SK-N-SH treated with all-trans-retinoic acid at 6 μM for 48 hours (cell line): ENCODE data around the gene NXPH2.

Experiments
- ATAC-seq: fragments of 200-7000 bp; cut with Tn5 transposase; 3 replicates; pipeline ENCODE4 v1.9.1; 2020; ENCODE audit warnings: mild to moderate bottlenecking, moderate library complexity
- ARNTL ChIP-seq: fragments of 450-650 bp; formaldehyde crosslinking; IDR thresholded peaks from 2 replicates; pipeline ENCODE4 v1.5.0; 2020; ENCODE audit warnings: low read depth, mild to moderate bottlenecking, moderate library complexity, borderline replicate concordance
- BACH2 ChIP-seq: fragments of 250-450 bp; sonication (Bioruptor Pico); IDR thresholded peaks from 2 replicates; pipeline ENCODE4 v1.9.0; 2021; ENCODE audit warnings: mild to moderate bottlenecking, borderline replicate concordance
- CREB5 ChIP-seq: fragments of 250-450 bp; sonication (Bioruptor Pico); IDR thresholded peaks from 2 replicates; pipeline ENCODE4 v1.5.1; 2020; ENCODE audit warnings: low read depth, mild to moderate bottlenecking, moderate library complexity
- CSDC2 ChIP-seq: fragments of 250-450 bp; sonication (Bioruptor Pico); IDR thresholded peaks from 2 replicates; pipeline ENCODE4 v1.5.0; 2020; ENCODE audit warnings: mild to moderate bottlenecking, moderate library complexity
- CSRNP3 ChIP-seq: fragments of 250-450 bp; sonication (Bioruptor Pico); IDR thresholded peaks from 2 replicates; pipeline ENCODE4 v1.5.1; 2021; ENCODE audit warnings: mild to moderate bottlenecking, moderate library complexity
- ESRRG ChIP-seq: fragments of 250-450 bp; sonication (Bioruptor Pico); IDR thresholded peaks from 2 replicates; pipeline ENCODE4 v1.6.1; 2021; ENCODE audit warnings: mild to moderate bottlenecking
- GLIS3 ChIP-seq: fragments of 250-450 bp; sonication (Bioruptor Pico); IDR thresholded peaks from 2 replicates; pipeline ENCODE4 v1.5.0; 2020; ENCODE audit warnings: mild to moderate bottlenecking, moderate library complexity
- ISL1 ChIP-seq: fragments of 250-450 bp; sonication (Bioruptor Pico); IDR thresholded peaks from 2 replicates; pipeline ENCODE4 v2.1.2; 2022; ENCODE audit warnings: mild to moderate bottlenecking, moderate library complexity
- PATZ1 ChIP-seq: fragments of 250-450 bp; sonication (Bioruptor Pico); IDR thresholded peaks from 2 replicates; pipeline ENCODE4 v1.8.0; 2020; ENCODE audit warnings: mild to moderate bottlenecking, moderate library complexity, borderline replicate concordance
- PPARA ChIP-seq: fragments of 250-450 bp; sonication (Bioruptor Pico); IDR thresholded peaks from 2 replicates; pipeline ENCODE4 v1.5.0; 2020; ENCODE audit warnings: mild to moderate bottlenecking, borderline replicate concordance
- RARB ChIP-seq: fragments of 250-450 bp; sonication (Bioruptor Pico); IDR thresholded peaks from 2 replicates; pipeline ENCODE4 v1.8.0; 2021; ENCODE audit warnings: mild to moderate bottlenecking, moderate library complexity
- SNAI2 ChIP-seq: fragments of 250-450 bp; sonication (Bioruptor Pico); IDR thresholded peaks from 2 replicates; pipeline ENCODE4 v1.5.0; 2020; ENCODE audit warnings: mild to moderate bottlenecking, moderate library complexity
- TCF4 ChIP-seq: fragments of 250-450 bp; sonication (Bioruptor Pico); IDR thresholded peaks from 2 replicates; pipeline ENCODE4 v1.8.0; 2021; ENCODE audit warnings: mild to moderate bottlenecking, moderate library complexity, borderline replicate concordance
- TSHZ2 ChIP-seq: fragments of 250-450 bp; sonication (Bioruptor Pico); IDR thresholded peaks from 2 replicates; pipeline ENCODE4 v1.5.0; 2020; ENCODE audit warnings: mild to moderate bottlenecking, moderate library complexity
- ZC3H10 ChIP-seq: fragments of 250-450 bp; sonication (Bioruptor Pico); IDR thresholded peaks from 2 replicates; pipeline ENCODE4 v1.5.1; 2021; ENCODE audit warnings: mild to moderate bottlenecking, moderate library complexity
- ZFP30 ChIP-seq: fragments of 450-650 bp; formaldehyde crosslinking; IDR thresholded peaks from 2 replicates; pipeline ENCODE4 v1.5.0; 2022; ENCODE audit warnings: mild to moderate bottlenecking, moderate library complexity
- ZNF565 ChIP-seq: fragments of 450-650 bp; formaldehyde crosslinking; conservative IDR thresholded peaks from 2 replicates; pipeline ENCODE4 v1.5.0; 2020; ENCODE audit warnings: low read depth, mild to moderate bottlenecking, moderate library complexity
- ZNF70 ChIP-seq: fragments of 450-650 bp; formaldehyde crosslinking; IDR thresholded peaks from 2 replicates; pipeline ENCODE4 v1.5.0; 2020; ENCODE audit warnings: mild to moderate bottlenecking, moderate library complexity

NXPH2 gene

GRCh38 chr2:138771534-138771933 lies 8.7 kb downstream of the NXPH2 start:
- ATAC-seq: no peak
- TF ChIP-seq BACH2 (CRISPR knock-in tag) (no peak), CSRNP3 (CRISPR knock-in tag) (no peak), GLIS3 (CRISPR knock-in tag) (no peak), ZFP30 (no peak), TSHZ2 (CRISPR knock-in tag) (no peak), RARB (CRISPR knock-in tag) (no peak), ZC3H10 (CRISPR knock-in tag) (no peak), ISL1 (CRISPR knock-in tag) (no peak), ZNF70 (no peak), PPARA (CRISPR knock-in tag) (no peak)

- TF ChIP-seq SNAI2 (CRISPR knock-in tag) (no peak), GLIS3 (CRISPR knock-in tag) (no peak), ISL1 (CRISPR knock-in tag) (no peak)
- TF ChIP-seq, all 23 proteins: peak for 0
Measured at GRCh38 chr2:138767101-138767500, 13.1 kb downstream of the NXPH2 start.

GRCh38 chr2:138766464-138766863 lies 13.7 kb downstream of the NXPH2 start:
- ATAC-seq: no peak
- TF ChIP-seq ARNTL (no peak), CSDC2 (CRISPR knock-in tag) (no peak), ZNF565 (CRISPR knock-in tag) (no peak), TSHZ2 (CRISPR knock-in tag) (no peak), PPARA (CRISPR knock-in tag) (no peak), SNAI2 (CRISPR knock-in tag) (no peak), GLIS3 (CRISPR knock-in tag) (no peak), BACH2 (CRISPR knock-in tag) (no peak), ESRRG (no peak)

More at GRCh38 chr2:138767101-138767500, 13.1 kb downstream of the NXPH2 start:
- no peak for ATAC-seq

- ATAC-seq: no peak
- TF ChIP-seq ISL1 (CRISPR knock-in tag) (0 out of 2 replicates have a peak, but pooled peaks have one; percentile 15), RARB (CRISPR knock-in tag) (no peak)
Measured at GRCh38 chr2:138763971-138764370, 16.2 kb downstream of the NXPH2 start.

- TF ChIP-seq CREB5 (CRISPR knock-in tag): no peak
- no peak for TF ChIP-seq TCF4 (CRISPR knock-in tag)
- no peak for TF ChIP-seq ZFP30
- TF ChIP-seq ZNF565 (CRISPR knock-in tag): no peak
- no peak for TF ChIP-seq CSRNP3 (CRISPR knock-in tag)
- TF ChIP-seq PPARA (CRISPR knock-in tag): no peak
- no peak for TF ChIP-seq ARNTL
- no peak for TF ChIP-seq SNAI2 (CRISPR knock-in tag)
- TF ChIP-seq ZNF70: no peak
- no peak for TF ChIP-seq ZC3H10 (CRISPR knock-in tag)
- no peak for TF ChIP-seq ESRRG
- no peak for TF ChIP-seq PATZ1 (CRISPR knock-in tag)
- no peak for TF ChIP-seq GLIS3 (CRISPR knock-in tag)
Measured at GRCh38 chr2:138762533-138762932, 17.7 kb downstream of the NXPH2 start.

More at GRCh38 chr2:138762533-138762932, 17.7 kb downstream of the NXPH2 start:
- ATAC-seq: no peak
